HepG2 (cell line): Measurements from ENCODE around the gene GDNF. TPM values are rescaled to one million over a fixed set of nuclear protein-coding genes. Genes with fewer than 3 reads are reported as not detected.

Experiments used
- ATAC-seq: fragments of 200-7000 bp; cut with Tn5 transposase; 3 replicates; pipeline ENCODE4 v1.9.1; 2020; ENCODE audit warnings: mild to moderate bottlenecking, moderate library complexity
- BruUV-seq: library from RNA; stranded (reverse); fragments of 400-500 nt; replicated peaks from 2 replicates; lab custom pipeline; 2021; lab: Mats Ljungman, UMichigan
- CTCF ChIA-PET: fragments of 300-600 bp; formaldehyde crosslinking; extraction: SDS; loops from one replicate; lab custom pipeline; 2021; ENCODE audit warnings: low total read pairs, inconsistent platforms, low intra/inter-chr PET ratio; lab: Yijun Ruan, JAX
- POLR2A ChIA-PET: fragments of 350-600 bp; sonication (Branson Sonifier 250); formaldehyde crosslinking; loops from one replicate; lab custom pipeline; 2020; ENCODE audit warnings: antibody characterized with exemption, inconsistent platforms; lab: Yijun Ruan, JAX
- DNase-seq: peaks from one replicate; pipeline ENCODE4 v3.0.0-alpha.2; 2015; ENCODE audit warnings: low spot score
- FAIRE-seq: peaks from 3 replicates; lab custom pipeline; 2011; peaks lifted over from hg19 to GRCh38; lab: Jason Lieb, UNC
- H2AFZ ChIP-seq: one replicate; pipeline ENCODE4 v1.6.1; 2011; ENCODE audit warnings: low read length, inconsistent platforms
- H3K27ac ChIP-seq: fragments of 300-600 bp; 3 replicates; pipeline ENCODE4 v1.8.0; 2011; ENCODE audit warnings: mixed run types, mild to moderate bottlenecking, mixed read lengths, low read length, inconsistent platforms; ENCODE audit not compliant: insufficient read depth; ENCODE audit errors: extremely low read length
- H3K27me3 ChIP-seq, 2 experiments: fragments of 200-600 bp in 1 of 2; 2 replicates in 1 of 2; 3 replicates in 1 of 2; pipeline versions ENCODE4 v1.6.0 to v1.8.0; 2011; ENCODE audit warnings: low read length in 2 of 2, mild to moderate bottlenecking in 2 of 2, moderate library complexity in 2 of 2, inconsistent platforms in 1 of 2; ENCODE audit not compliant: insufficient read depth in 2 of 2, control insufficient read depth in 1 of 2
- H3K36me3 ChIP-seq, 2 experiments: fragments of 200-600 bp in 1 of 2; replicated peaks in 1 of 2; 2 replicates in 1 of 2; 3 replicates in 1 of 2; pipeline versions ENCODE4 v1.5.1 to v1.8.0; 2011; ENCODE audit warnings: low read length in 2 of 2, inconsistent platforms in 1 of 2; ENCODE audit not compliant: insufficient read depth in 2 of 2, control insufficient read depth in 1 of 2
- H3K4me1 ChIP-seq: 2 replicates; pipeline ENCODE4 v1.5.1; 2012; ENCODE audit warnings: low read length, inconsistent platforms; ENCODE audit not compliant: insufficient read depth
- H3K4me2 ChIP-seq: 2 replicates; pipeline ENCODE4 v1.6.0; 2011; ENCODE audit warnings: low read depth, low read length, inconsistent platforms
- H3K4me3 ChIP-seq, 3 experiments: fragments of 200-600 bp in 1 of 3; sonication (generic), shearing (Covaris generic) in 1 of 3; replicated peaks in 1 of 3; 2 replicates each; pipeline ENCODE4 v1.5.1; 2011 to 2016; ENCODE audit warnings: low read length in 3 of 3, inconsistent platforms in 2 of 3, low read depth in 2 of 3, mild to moderate bottlenecking in 2 of 3, control low read depth in 1 of 3, mixed read lengths in 1 of 3; ENCODE audit not compliant: insufficient read depth in 1 of 3
- H3K79me2 ChIP-seq: one replicate; pipeline ENCODE4 v1.6.1; 2011; ENCODE audit warnings: low read length, inconsistent platforms; ENCODE audit not compliant: insufficient read depth
- H3K9ac ChIP-seq: 2 replicates; pipeline ENCODE4 v1.6.0; 2011; ENCODE audit warnings: mild to moderate bottlenecking, low read depth, low read length, inconsistent platforms; ENCODE audit not compliant: insufficient read depth
- H3K9me3 ChIP-seq: 2 replicates; pipeline ENCODE4 v1.5.1; 2012; ENCODE audit warnings: mild to moderate bottlenecking, low read length
- H4K20me1 ChIP-seq: 2 replicates; pipeline ENCODE4 v1.6.0; 2011; ENCODE audit warnings: inconsistent platforms, mild to moderate bottlenecking, low read length, moderate library complexity; ENCODE audit not compliant: insufficient read depth
- ATF7 ChIP-seq, 2 experiments: fragments of 450-650 bp in 1 of 2; sonication (generic) in 1 of 2; formaldehyde crosslinking in 1 of 2; IDR thresholded peaks; 2 replicates each; pipeline versions ENCODE4 v1.4.0 to v1.6.1; 2016 to 2020; ENCODE audit warnings: antibody characterized with exemption in 1 of 2, mild to moderate bottlenecking in 1 of 2, missing genetic modification reagents in 1 of 2
- IKZF4 ChIP-seq: sonication (generic); formaldehyde crosslinking; IDR thresholded peaks from 2 replicates; pipeline ENCODE4 v1.5.1; 2020; ENCODE audit warnings: borderline replicate concordance, mild to moderate bottlenecking, low read depth, missing genetic modification reagents; ENCODE audit errors: not compliant biosample characterization
- KIAA2018 ChIP-seq: sonication (generic); formaldehyde crosslinking; IDR thresholded peaks from 2 replicates; pipeline ENCODE4 v1.5.0; 2020; ENCODE audit warnings: mild to moderate bottlenecking, missing genetic modification reagents, borderline replicate concordance
- ZMYM4 ChIP-seq: sonication (generic); formaldehyde crosslinking; IDR thresholded peaks from 2 replicates; pipeline ENCODE4 v1.8.1; 2023; ENCODE audit warnings: mild to moderate bottlenecking, missing genetic modification reagents
- ZNF800 ChIP-seq: sonication (generic); formaldehyde crosslinking; IDR thresholded peaks from 2 replicates; pipeline ENCODE4 v1.4.0; 2020; ENCODE audit warnings: missing genetic modification reagents
- WGBS: methylation state at CpG from one replicate; pipeline ENCODE4 v1.1.6; 2017; ENCODE audit warnings: low lambda C conversion rate; 5-methylcytosine and 5-hydroxymethylcytosine counted together
- in situ Hi-C: cut with HindIII; loops from 2 replicates; pipeline ENCODE4 v1.10.0; 2017; ENCODE audit warnings: low pct_unique_long_range_greater_than_20kb; ENCODE audit not compliant: extremely low pct_ligation_motif_present
- intact Hi-C: fragments of 100-400 bp; cut with micrococcal nuclease; formaldehyde crosslinking; loops from one replicate; pipeline ENCODE4 v1.10.0; 2022; ENCODE audit not compliant: unreplicated experiment
- polyA plus RNA-seq, 8 experiments: library from polyadenylated mRNA; depleted of rRNA in 3 of 8; stranded (reverse) in 7 of 8; unstranded in 1 of 8; fragments of >200 nt; fragmentation: Illumina TruSeq in 4 of 8; extraction: Trizol in 4 of 8; gene quantifications; 2 replicates each; pipeline versions ENCODE4 v1.2.1 to v1.2.3, GENCODE V29; 2011 to 2016; ENCODE audit warnings: low read depth in 4 of 8, missing spikeins in 1 of 8, mixed read lengths in 1 of 8; ENCODE audit not compliant: insufficient read depth in 1 of 8
- total RNA-seq, 5 experiments: library from RNA; depleted of rRNA; stranded (reverse); fragments of >200 nt; fragmentation: Illumina TruSeq; extraction: Trizol; gene quantifications; 2 replicates each; pipeline ENCODE4 v1.2.3, GENCODE V29; 2016; ENCODE audit warnings: low read depth in 1 of 5

The GDNF gene
- total and polyA plus RNA-seq, 2 of the 13 experiments (the other 11 are each of a cell fraction or from before 2014, with no cell fraction given) = 0.24 to 0.46 TPM

- Histone ChIP-seq H3K79me2 (no peaks in the 10 kb centered on the region), H4K20me1 (no peaks in the 10 kb centered on the region), H3K27me3 (peaks cover 0 to 20% of the 10 kb centered on the region in 2 experiments; a peak in 4 of 5 replicates), H3K27ac (no peak overlapping the region), H3K4me3 (no peak overlapping the region), H2AFZ (no peak overlapping the region), H3K9ac (no peak overlapping the region), H3K9me3 (no peaks in the 10 kb centered on the region), H3K4me2 (no peak overlapping the region), H3K4me1 (no peaks in the 10 kb centered on the region), H3K36me3 (no peaks in the 10 kb centered on the region)
- no peak for FAIRE-seq
- intact Hi-C loops (no loop called here), in situ Hi-C loops (no loop called here)
- WGBS = 44% methylated on average over 7 of the region's 7 CpGs
- no TSS peak for BruUV-seq
- DNase-seq = no peak
- POLR2A ChIA-PET = no interaction called here
- no peak for ATAC-seq
- TF ChIP-seq IKZF4 (CRISPR knock-in tag) = no peak
- TF ChIP-seq ZNF800 (CRISPR knock-in tag) = no peak
- no peak for TF ChIP-seq KIAA2018 (CRISPR knock-in tag)
- TF ChIP-seq ZMYM4 = no peak
- peak; percentile 81 for TF ChIP-seq ATF7 (IDR thresholded peaks at IDR 0.05)
- no peak for TF ChIP-seq ATF7 (CRISPR knock-in tag; IDR thresholded peaks at IDR 0.05)
- CTCF ChIA-PET = no interaction called here
These were observed 23.9 kb downstream of the GDNF start for GRCh38 chr5:37815913-37816312.
